AG09309 (cell line): ENCODE data around the gene MEG3.

Experiments used
- DNase-seq: peaks from one replicate; pipeline ENCODE4 v3.0.0-alpha.2; 2010; ENCODE audit warnings: low read depth
- H3K4me3 ChIP-seq: 2 replicates; pipeline ENCODE4 v1.5.1; 2011; ENCODE audit warnings: mild to moderate bottlenecking, low read depth, low read length, moderate library complexity; ENCODE audit not compliant: control insufficient read depth
- TF ChIP-seq, protein P1 (sequence below): IDR thresholded peaks from 2 replicates; pipeline ENCODE4 v1.5.1; 2011; ENCODE audit warnings: mild to moderate bottlenecking, low read depth, low read length, inconsistent platforms; ENCODE audit not compliant: insufficient read depth, control insufficient read depth; ENCODE audit errors: missing control alignments

Gene MEG3

DNA sequence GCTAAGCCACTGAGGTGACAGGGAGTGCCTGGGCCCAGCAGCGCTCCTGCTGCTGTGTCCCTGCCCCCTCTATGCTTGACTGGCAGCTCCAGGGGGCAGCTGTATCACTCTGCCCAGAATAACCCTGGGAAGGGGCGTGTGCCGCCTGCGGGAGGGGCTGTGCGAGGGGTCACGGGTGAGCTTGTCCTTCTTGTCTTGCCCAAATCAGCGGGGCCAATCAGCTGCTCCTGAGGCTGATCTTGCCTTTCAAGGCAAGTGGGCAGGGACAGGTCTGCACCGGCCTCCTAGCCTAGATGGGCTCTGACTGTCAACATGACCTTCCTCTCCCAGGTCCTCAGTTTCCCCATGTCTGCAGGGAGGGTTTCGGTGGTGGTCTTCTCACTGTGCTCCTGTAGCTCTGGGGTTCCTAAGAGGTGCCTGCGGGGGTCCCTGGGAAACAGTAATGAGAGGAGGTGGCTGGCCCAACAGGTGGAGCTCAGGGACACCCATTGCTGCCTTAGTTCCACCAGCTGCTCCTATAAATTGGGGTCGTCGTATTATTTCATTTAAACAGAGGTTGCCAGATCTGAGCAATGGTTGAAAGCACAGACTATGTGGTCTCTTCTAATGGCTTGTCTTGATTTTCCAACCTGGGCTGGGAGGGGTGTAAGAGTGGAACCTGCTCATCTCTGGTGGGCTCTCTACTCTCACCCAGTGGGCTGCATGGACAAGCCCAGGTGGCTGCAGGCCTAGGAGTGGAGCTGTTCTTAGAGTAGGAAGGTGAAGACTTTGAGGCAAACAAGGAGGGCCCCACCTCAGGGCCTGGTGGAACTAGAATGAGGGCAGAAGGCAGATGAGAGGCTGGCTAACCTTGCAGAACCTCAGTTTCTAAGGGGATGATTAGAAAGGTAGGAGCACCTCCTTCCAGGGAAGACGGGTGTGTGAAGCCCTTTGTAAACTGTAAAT is 65.9 kb downstream of the MEG3 start:
- H3K4me3 ChIP-seq, result no peak overlapping the region
- TF ChIP-seq, protein P1, sequence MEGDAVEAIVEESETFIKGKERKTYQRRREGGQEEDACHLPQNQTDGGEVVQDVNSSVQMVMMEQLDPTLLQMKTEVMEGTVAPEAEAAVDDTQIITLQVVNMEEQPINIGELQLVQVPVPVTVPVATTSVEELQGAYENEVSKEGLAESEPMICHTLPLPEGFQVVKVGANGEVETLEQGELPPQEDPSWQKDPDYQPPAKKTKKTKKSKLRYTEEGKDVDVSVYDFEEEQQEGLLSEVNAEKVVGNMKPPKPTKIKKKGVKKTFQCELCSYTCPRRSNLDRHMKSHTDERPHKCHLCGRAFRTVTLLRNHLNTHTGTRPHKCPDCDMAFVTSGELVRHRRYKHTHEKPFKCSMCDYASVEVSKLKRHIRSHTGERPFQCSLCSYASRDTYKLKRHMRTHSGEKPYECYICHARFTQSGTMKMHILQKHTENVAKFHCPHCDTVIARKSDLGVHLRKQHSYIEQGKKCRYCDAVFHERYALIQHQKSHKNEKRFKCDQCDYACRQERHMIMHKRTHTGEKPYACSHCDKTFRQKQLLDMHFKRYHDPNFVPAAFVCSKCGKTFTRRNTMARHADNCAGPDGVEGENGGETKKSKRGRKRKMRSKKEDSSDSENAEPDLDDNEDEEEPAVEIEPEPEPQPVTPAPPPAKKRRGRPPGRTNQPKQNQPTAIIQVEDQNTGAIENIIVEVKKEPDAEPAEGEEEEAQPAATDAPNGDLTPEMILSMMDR, result no peak
- DNase-seq, result no peak

DNA sequence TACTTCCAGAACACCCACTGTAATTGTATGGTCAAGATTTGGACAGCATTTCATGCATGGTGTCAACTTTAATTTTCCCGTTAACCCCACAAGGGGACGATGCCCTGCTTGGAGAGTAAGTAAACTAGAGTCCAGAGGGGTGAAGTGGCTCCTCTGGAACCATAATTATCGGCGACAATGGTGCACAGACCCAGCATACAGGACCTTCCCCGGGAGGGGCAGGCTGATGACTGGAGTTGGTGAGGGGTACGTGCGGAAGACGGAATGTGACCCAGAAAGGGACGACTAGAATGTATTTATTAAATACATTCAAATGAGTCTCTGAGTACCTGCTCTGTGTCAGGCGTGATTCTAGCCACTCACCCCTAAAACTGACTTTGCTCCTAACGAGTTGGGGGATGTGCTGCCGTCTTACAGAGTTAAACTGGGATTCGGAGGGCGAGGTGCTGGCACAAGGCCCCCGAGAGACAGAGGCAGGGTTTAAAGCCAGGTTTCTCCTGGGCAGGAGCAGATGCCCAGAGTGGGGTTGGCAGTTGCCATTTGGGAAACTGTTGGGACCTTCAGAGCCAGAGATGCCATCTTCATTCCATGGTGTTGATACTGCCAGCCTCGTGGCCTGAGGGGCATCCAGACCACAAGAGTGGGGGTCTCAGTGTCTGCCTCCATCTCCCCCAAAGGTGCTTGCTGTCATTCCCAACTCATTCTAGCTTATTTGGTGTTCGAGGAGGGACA is 66.7 kb downstream of the MEG3 start:
- H3K4me3 ChIP-seq, result no peak overlapping the region
- TF ChIP-seq, protein P1, result no peak

DNA sequence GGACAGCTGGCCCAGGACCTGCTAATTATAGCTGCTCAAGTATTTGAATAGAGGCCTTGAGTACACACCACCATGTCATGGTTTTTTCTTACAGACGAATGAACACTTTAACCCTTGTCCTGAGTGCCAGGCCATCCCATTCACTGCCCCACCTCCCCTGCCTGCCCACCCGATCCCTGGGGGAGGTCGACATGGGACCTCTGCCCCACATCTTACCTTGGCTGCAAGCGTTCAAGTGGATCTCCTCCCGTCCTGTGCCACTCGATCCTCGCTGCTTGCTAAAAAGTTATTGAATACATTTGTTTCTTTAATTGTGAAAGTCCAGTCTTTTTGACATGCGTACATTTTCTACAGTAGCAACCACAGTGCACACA is 67.3 kb downstream of the MEG3 start:
- no peak overlapping the region for H3K4me3 ChIP-seq
- TF ChIP-seq, protein P1, result no peak
- no peak for DNase-seq

More for the DNA sequence above, 66.7 kb downstream of the MEG3 start:
- DNase-seq, result no peak

DNA sequence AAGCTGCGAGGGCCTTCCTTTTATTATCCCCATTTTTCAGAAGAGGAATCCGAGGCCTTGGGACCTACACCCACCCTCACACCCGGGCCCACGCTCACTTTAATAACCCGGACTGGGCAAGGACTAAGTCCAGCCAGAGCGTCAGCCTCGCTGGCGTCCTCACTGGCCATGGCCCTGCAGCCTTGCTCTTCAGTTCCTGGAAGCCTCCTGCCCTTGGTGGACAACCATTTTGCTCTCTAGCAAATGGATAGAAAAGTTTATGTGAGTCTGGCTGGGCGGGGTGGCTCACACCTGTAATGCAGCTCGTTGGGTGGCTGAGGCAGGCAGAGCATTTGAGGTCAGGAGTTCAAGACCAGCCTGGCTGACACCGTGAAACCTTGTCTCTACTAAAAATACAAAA is 67.8 kb downstream of the MEG3 start:
- no peak for DNase-seq
- TF ChIP-seq, protein P1, result no peak

DNA sequence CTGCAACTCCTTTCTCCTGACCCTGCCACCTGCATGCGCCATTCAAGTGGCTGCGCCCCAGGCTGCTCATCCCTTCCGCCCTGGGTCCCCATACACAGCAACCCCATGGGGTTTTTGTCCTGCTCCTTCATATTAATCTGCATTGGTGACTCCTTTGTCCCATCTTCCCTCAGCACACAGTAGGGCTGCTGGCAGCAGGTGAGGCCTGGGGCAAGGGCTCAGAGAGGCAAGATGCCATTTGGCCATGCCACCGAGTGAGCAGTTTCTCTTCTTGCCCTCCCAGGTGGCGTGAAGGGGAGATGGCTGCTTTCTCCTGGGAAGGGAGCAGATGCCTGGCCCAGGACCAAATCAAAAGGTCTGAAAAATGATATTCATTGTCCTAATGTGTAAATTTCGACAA is 68.5 kb downstream of the MEG3 start:
- H3K4me3 ChIP-seq, result no peak overlapping the region
- DNase-seq, result no peak
- TF ChIP-seq, protein P1, result no peak

More for the DNA sequence above, 67.8 kb downstream of the MEG3 start:
- no peak overlapping the region for H3K4me3 ChIP-seq

DNA sequence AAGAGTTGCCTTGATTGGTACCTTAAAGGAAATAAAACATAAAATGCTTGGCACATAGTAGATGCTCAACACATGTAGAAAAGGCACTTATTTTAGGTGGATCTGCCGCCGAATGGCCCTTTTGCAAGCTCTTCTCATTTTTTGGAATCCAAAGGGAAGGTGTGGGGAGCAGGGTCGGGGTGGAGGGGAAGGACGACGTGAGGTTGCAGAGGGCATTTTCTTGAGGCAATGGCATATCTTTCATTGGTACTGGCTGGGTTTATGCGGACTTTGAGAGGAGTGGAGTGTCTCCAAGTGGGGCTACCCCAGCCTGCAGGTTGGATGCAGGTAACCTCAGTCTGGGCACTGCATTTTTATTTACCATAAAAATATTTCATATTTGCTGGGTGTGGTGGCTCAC is 69.5 kb downstream of the MEG3 start:
- TF ChIP-seq, protein P1, result no peak
- H3K4me3 ChIP-seq, result no peak overlapping the region
- DNase-seq, result no peak
